Stomach (tissue), 19 donors: Measurements from ENCODE around the gene ZNF555. TPM values are rescaled to one million over a fixed set of nuclear protein-coding genes. Genes with fewer than 3 reads are reported as not detected.
"Not testable (repeated sequence)": the region's sequence is repeated elsewhere in the genome, so short reads cannot be mapped to it uniquely, and the experiment has no call there.

Experiments
- DNase-seq, 2 donors: peaks; one replicate each; pipeline versions ENCODE4 v3.0.0 to v3.0.0-alpha.2; 2013 to 2019
- H3K27ac ChIP-seq, 5 donors: fragments of 200-600 bp in 4 of 5; sonication (generic) in 4 of 5; one replicate each; pipeline ENCODE4 v1.5.1; 2013 to 2019; ENCODE audit warnings: mild to moderate bottlenecking in 1 of 5, moderate library complexity in 1 of 5
- H3K27me3 ChIP-seq, 3 donors: fragments of 200-600 bp; sonication (generic); one replicate each; pipeline ENCODE4 v1.5.1; 2017 to 2019; ENCODE audit warnings: mixed run types in 1 of 3
- H3K36me3 ChIP-seq, 4 donors: fragments of 200-600 bp; sonication (generic); 1 replicate in 3 of 4; 2 replicates in 1 of 4; pipeline ENCODE4 v1.5.1; 2016 to 2019
- H3K4me1 ChIP-seq, 4 donors: fragments of 200-600 bp; sonication (generic); one replicate each; pipeline ENCODE4 v1.5.1; 2016 to 2019
- H3K4me3 ChIP-seq, 4 donors: fragments of 200-600 bp; sonication (generic) in 3 of 4; one replicate each; pipeline ENCODE4 v1.5.1; 2016 to 2019; ENCODE audit warnings: mild to moderate bottlenecking in 1 of 4
- H3K9me3 ChIP-seq, 4 donors: fragments of 200-600 bp; sonication (generic); one replicate each; pipeline ENCODE4 v1.5.1; 2016 to 2019
- CTCF ChIP-seq, 7 experiments: fragments of 450-650 bp in 4 of 7; fragments of 200-600 bp in 3 of 7; sonication (generic) in 3 of 7; IDR thresholded peaks; one replicate each; pipeline ENCODE4 v1.5.1; 2016 to 2019; ENCODE audit warnings: antibody characterized with exemption in 7 of 7, control low read depth in 2 of 7, mild to moderate bottlenecking in 1 of 7
- EP300 ChIP-seq: sonication (generic); formaldehyde crosslinking; IDR thresholded peaks from one replicate; pipeline ENCODE4 v1.6.1; 2017; ENCODE audit warnings: antibody characterized with exemption
- POLR2A ChIP-seq, 4 donors: fragments of 450-650 bp; IDR thresholded peaks; one replicate each; pipeline ENCODE4 v1.6.1; 2016; ENCODE audit warnings: antibody characterized with exemption in 4 of 4, control low read depth in 2 of 4, mild to moderate bottlenecking in 1 of 4, moderate library complexity in 1 of 4
- POLR2AphosphoS5 ChIP-seq, 3 donors: sonication (generic); formaldehyde crosslinking; IDR thresholded peaks; one replicate each; pipeline ENCODE4 v1.6.1; 2016; ENCODE audit warnings: antibody characterized with exemption in 3 of 3
- WGBS, 5 donors: extraction: QIAGEN DNeasy Blood & Tissue Kit in 3 of 5; methylation state at CpG; one replicate each; pipeline versions ENCODE4 v1.1.5 to v1.1.7; 2013 to 2018; 5-methylcytosine and 5-hydroxymethylcytosine counted together
- intact Hi-C: fragments of 100-400 bp; cut with DNase I; formaldehyde crosslinking; loops from one replicate; pipeline ENCODE4 v1.15.1; 2023; ENCODE audit warnings: low total_unique reads
- long read RNA-seq, 10 donors: transcript quantifications; one replicate each; lab custom pipeline, GENCODE V29; 2026
- polyA plus RNA-seq, 3 donors: library from polyadenylated mRNA; stranded (reverse); fragments of 200-250 nt; gene quantifications; one replicate each; pipeline ENCODE4 v1.2.3, GENCODE V29; 2013
- total RNA-seq, 5 donors: library from RNA; depleted of rRNA; stranded (reverse); fragments of >200 nt; gene quantifications; one replicate each; pipeline versions ENCODE4 v1.1.0 to v1.2.3, GENCODE V29; 2014 to 2016
- donor health status: healthy with polysubstance abuse.
- donor health status: Bipolar disorder and iron deficiency.
- donor health status: healthy.

The ZNF555 gene
- total RNA-seq = 10 to 100 TPM in 1 of 5 donors, 1 to 10 TPM in 3, under 1 TPM in 1; 0.58 to 11.2 (median 2.6) TPM
- polyA plus RNA-seq = 1 to 10 TPM; 1.2 to 2.4 (median 1.9) TPM
- long read RNA-seq, donor 1, full-length matches to known transcripts = 2 of 2 reads
- long read RNA-seq, donor 1, partial matches to known transcripts = 0 of 2 reads
- long read RNA-seq, donor 1, other reads (novel, unspliced or antisense) = 0 of 2 reads
- long read RNA-seq, donor 2, full-length matches to known transcripts = 1 of 1 reads
- long read RNA-seq, donor 2, partial matches to known transcripts = 0 of 1 reads
- long read RNA-seq, donor 2, other reads (novel, unspliced or antisense) = 0 of 1 reads
- long read RNA-seq, donor 3 = 0 reads
- long read RNA-seq, donor 4 = 0 reads
- long read RNA-seq, donor 5, partial matches to known transcripts = 0 of 1 reads
- long read RNA-seq, donor 5, other reads (novel, unspliced or antisense) = 0 of 1 reads
- long read RNA-seq, donor 6, full-length matches to known transcripts = 3 of 3 reads
- long read RNA-seq, donor 6, partial matches to known transcripts = 0 of 3 reads
- long read RNA-seq, donor 6, other reads (novel, unspliced or antisense) = 0 of 3 reads
- long read RNA-seq, donor 7, full-length matches to known transcripts = 2 of 2 reads
- long read RNA-seq, donor 7, partial matches to known transcripts = 0 of 2 reads
- long read RNA-seq, donor 7, other reads (novel, unspliced or antisense) = 0 of 2 reads
- long read RNA-seq, donor 8, full-length matches to known transcripts = 2 of 2 reads
- long read RNA-seq, donor 8, partial matches to known transcripts = 0 of 2 reads
- long read RNA-seq, donor 8, other reads (novel, unspliced or antisense) = 0 of 2 reads
- long read RNA-seq, donor 9, full-length matches to known transcripts = 2 of 2 reads
- long read RNA-seq, donor 9, partial matches to known transcripts = 0 of 2 reads
- long read RNA-seq, donor 9, other reads (novel, unspliced or antisense) = 0 of 2 reads
- long read RNA-seq, donor 10, full-length matches to known transcripts = 1 of 1 reads
- long read RNA-seq, donor 10, partial matches to known transcripts = 0 of 1 reads
- long read RNA-seq, donor 10, other reads (novel, unspliced or antisense) = 0 of 1 reads

GRCh38 chr19:2840794-2841791 is at the start of gene ZNF555:
TSS of gene ZNF555 (plus strand) at chr19:2841475. CDS start at chr19:2841573, 98 bp downstream.
- 0 to 2% (median 1%) methylated on average over 46 to 106 of the region's 106 CpGs for WGBS, 5 donors
- no peaks in the 10 kb centered on the region for H3K27me3 ChIP-seq
- H3K36me3 ChIP-seq = peaks cover 0 to 27% (median 6%) of the 10 kb centered on the region in 4 donors
- peak; percentile 100 for DNase-seq
- peaks cover 12 to 17% (median 15%) of the 10 kb centered on the region in 4 donors for H3K4me1 ChIP-seq
- intact Hi-C loops = no loop called here
- H3K27ac ChIP-seq = peak within 1 kb of the TSS; percentile 86 to 93 (median 89)
- peaks cover 3 to 36% (median 19%) of the 10 kb centered on the region in 4 donors for H3K9me3 ChIP-seq
- peak in 2 of 3 donors; percentile 68 to 70 for TF ChIP-seq POLR2AphosphoS5 (IDR thresholded peaks at IDR 0.05)
- no peak for TF ChIP-seq POLR2A (IDR thresholded peaks at IDR 0.05)
- peak in 4 of 7 experiments; percentile 23 to 55 (median 42) for TF ChIP-seq CTCF (IDR thresholded peaks at IDR 0.05)
- TF ChIP-seq EP300 = peak; percentile 7
- H3K4me3 ChIP-seq = peak within 1 kb of the TSS; percentile 87 to 98 (median 95)

GRCh38 chr19:2791876-2792275 is 49.4 kb upstream of the ZNF555 start:
- intact Hi-C loops = no loop called here
- no peaks in the 10 kb centered on the region for H3K9me3 ChIP-seq
- DNase-seq = no peak
- no peak overlapping the region for H3K27ac ChIP-seq
- H3K27me3 ChIP-seq = no peaks in the 10 kb centered on the region
- H3K4me3 ChIP-seq = no peak overlapping the region
- H3K4me1 ChIP-seq = peaks cover 0 to 6% (median 3%) of the 10 kb centered on the region in 4 donors
- 89 to 96% (median 91%) methylated on average over 15 to 16 of the region's 16 CpGs for WGBS, 5 donors
- H3K36me3 ChIP-seq = peaks cover 11 to 81% (median 65%) of the 10 kb centered on the region in 4 donors
- TF ChIP-seq POLR2A (IDR thresholded peaks at IDR 0.05) (no peak), CTCF (IDR thresholded peaks at IDR 0.05) (no peak), EP300 (no peak), POLR2AphosphoS5 (IDR thresholded peaks at IDR 0.05) (no peak)

- intact Hi-C loops, H3K27ac ChIP-seq, DNase-seq, H3K27me3 ChIP-seq, H3K4me3 ChIP-seq, H3K9me3 ChIP-seq, H3K4me1 ChIP-seq: not testable (repeated sequence)
- WGBS, 5 donors = 91 to 95% (median 94%) methylated on average over 10 of the region's 10 CpGs
- H3K36me3 ChIP-seq = peaks cover 11 to 88% (median 73%) of the 10 kb centered on the region in 4 donors
Measured at GRCh38 chr19:2792666-2793065, 48.6 kb upstream of the ZNF555 start.

GRCh38 chr19:2793126-2793525 is 48.1 kb upstream of the ZNF555 start:
- peaks cover 11 to 89% (median 77%) of the 10 kb centered on the region in 4 donors for H3K36me3 ChIP-seq
- no peak overlapping the region for H3K27ac ChIP-seq
- no peaks in the 10 kb centered on the region for H3K27me3 ChIP-seq
- H3K9me3 ChIP-seq = no peaks in the 10 kb centered on the region
- intact Hi-C loops = no loop called here
- H3K4me1 ChIP-seq = no peaks in the 10 kb centered on the region
- H3K4me3 ChIP-seq = no peak overlapping the region
- WGBS, 5 donors = 95 to 99% (median 96%) methylated on average over 7 of the region's 7 CpGs
- no peak for TF ChIP-seq EP300
- no peak for TF ChIP-seq POLR2AphosphoS5 (IDR thresholded peaks at IDR 0.05)
- no peak for TF ChIP-seq CTCF (IDR thresholded peaks at IDR 0.05)
- TF ChIP-seq POLR2A (IDR thresholded peaks at IDR 0.05) = no peak
- no peak for DNase-seq
